Liver (tissue), 3 donors: ENCODE data around the gene NUDT22.

ENCODE experiments used
- EGR1 ChIP-seq, 2 donors: IDR thresholded peaks; 2 replicates each; pipeline ENCODE4 v1.6.1; 2016 to 2018; ENCODE audit warnings: antibody characterized with exemption in 2 of 2, low read depth in 2 of 2
- FOXA1 ChIP-seq: IDR thresholded peaks from 2 replicates; pipeline ENCODE4 v1.6.1; 2016; ENCODE audit warnings: antibody characterized with exemption
- GABPA ChIP-seq, 2 donors: IDR thresholded peaks in 1 of 2; conservative IDR thresholded peaks in 1 of 2; 2 replicates each; pipeline ENCODE4 v1.6.1; 2016; ENCODE audit warnings: antibody characterized with exemption in 2 of 2, mild to moderate bottlenecking in 1 of 2, moderate library complexity in 1 of 2
- MAX ChIP-seq: IDR thresholded peaks from 2 replicates; pipeline ENCODE4 v1.6.1; 2016; ENCODE audit warnings: antibody characterized with exemption
- RAD21 ChIP-seq, 2 donors: IDR thresholded peaks; 2 replicates each; pipeline ENCODE4 v1.6.1; 2016; ENCODE audit warnings: antibody characterized with exemption in 2 of 2, mild to moderate bottlenecking in 2 of 2
- REST ChIP-seq: IDR thresholded peaks from 2 replicates; pipeline ENCODE4 v1.6.1; 2016; ENCODE audit warnings: antibody characterized with exemption, mild to moderate bottlenecking
- SP1 ChIP-seq: IDR thresholded peaks from 2 replicates; pipeline ENCODE4 v1.6.1; 2018; ENCODE audit warnings: antibody characterized with exemption, mild to moderate bottlenecking
- TAF1 ChIP-seq: conservative IDR thresholded peaks from 2 replicates; pipeline ENCODE4 v1.6.1; 2016; ENCODE audit warnings: antibody characterized with exemption, mild to moderate bottlenecking
- YY1 ChIP-seq: IDR thresholded peaks from 2 replicates; pipeline ENCODE4 v1.6.1; 2016; ENCODE audit warnings: antibody characterized with exemption, mild to moderate bottlenecking
- TF ChIP-seq, protein P1 (sequence below): fragments of 150-350 bp; IDR thresholded peaks from 2 replicates; pipeline ENCODE4 v1.5.1; 2017; ENCODE audit warnings: improper control_type of control experiment, low read depth, low read length; ENCODE audit not compliant: missing input control
- TF ChIP-seq, protein P2 (sequence below): IDR thresholded peaks from 2 replicates; pipeline ENCODE4 v1.6.1; 2016; ENCODE audit warnings: antibody characterized with exemption
- donor health status: healthy.
- donor health status: healthy.

DNA sequence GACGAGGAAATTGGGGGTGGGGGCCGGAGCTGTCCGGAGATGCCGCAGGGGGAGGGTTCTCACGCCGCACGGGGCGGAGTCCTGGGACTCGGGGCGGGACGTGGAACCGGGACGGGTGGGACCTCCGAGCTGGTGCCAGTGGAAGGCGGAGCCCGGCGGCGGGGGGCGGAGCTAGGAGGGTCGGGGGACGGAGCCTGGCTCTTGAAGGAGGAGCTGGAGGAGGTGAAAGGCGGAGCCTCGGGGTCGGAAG is 15.1 kb downstream of the NUDT22 start:
- TF ChIP-seq, protein P1, sequence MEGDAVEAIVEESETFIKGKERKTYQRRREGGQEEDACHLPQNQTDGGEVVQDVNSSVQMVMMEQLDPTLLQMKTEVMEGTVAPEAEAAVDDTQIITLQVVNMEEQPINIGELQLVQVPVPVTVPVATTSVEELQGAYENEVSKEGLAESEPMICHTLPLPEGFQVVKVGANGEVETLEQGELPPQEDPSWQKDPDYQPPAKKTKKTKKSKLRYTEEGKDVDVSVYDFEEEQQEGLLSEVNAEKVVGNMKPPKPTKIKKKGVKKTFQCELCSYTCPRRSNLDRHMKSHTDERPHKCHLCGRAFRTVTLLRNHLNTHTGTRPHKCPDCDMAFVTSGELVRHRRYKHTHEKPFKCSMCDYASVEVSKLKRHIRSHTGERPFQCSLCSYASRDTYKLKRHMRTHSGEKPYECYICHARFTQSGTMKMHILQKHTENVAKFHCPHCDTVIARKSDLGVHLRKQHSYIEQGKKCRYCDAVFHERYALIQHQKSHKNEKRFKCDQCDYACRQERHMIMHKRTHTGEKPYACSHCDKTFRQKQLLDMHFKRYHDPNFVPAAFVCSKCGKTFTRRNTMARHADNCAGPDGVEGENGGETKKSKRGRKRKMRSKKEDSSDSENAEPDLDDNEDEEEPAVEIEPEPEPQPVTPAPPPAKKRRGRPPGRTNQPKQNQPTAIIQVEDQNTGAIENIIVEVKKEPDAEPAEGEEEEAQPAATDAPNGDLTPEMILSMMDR = no peak
- TF ChIP-seq MAX (no peak), RAD21 (IDR thresholded peaks at IDR 0.05) (no peak), YY1 (no peak), FOXA1 (no peak), TAF1 (no peak), GABPA (IDR thresholded peaks at IDR 0.05 in 1 of 2, conservative IDR thresholded peaks at IDR 0.05 in 1 of 2) (no peak), REST (no peak), EGR1 (IDR thresholded peaks at IDR 0.05; ENCODE audit: low read depth in 2 of 2) (no peak), SP1 (peak; percentile 84)
- TF ChIP-seq, protein P2, sequence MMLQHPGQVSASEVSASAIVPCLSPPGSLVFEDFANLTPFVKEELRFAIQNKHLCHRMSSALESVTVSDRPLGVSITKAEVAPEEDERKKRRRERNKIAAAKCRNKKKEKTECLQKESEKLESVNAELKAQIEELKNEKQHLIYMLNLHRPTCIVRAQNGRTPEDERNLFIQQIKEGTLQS = no peak
